Transverse colon (tissue), 4 donors: ENCODE measurements around the gene TEAD2. TPM values are rescaled to one million over a fixed set of nuclear protein-coding genes. Genes with fewer than 3 reads are reported as not detected.

ENCODE experiments used
- DNase-seq: peaks from one replicate; pipeline ENCODE4 v3.0.0-alpha.2; 2019
- H3K27ac ChIP-seq, 4 donors: fragments of 200-600 bp; sonication (generic); 2 replicates each; pipeline ENCODE4 v1.5.1; 2016 to 2018; ENCODE audit warnings: inconsistent platforms in 4 of 4
- H3K27me3 ChIP-seq: fragments of 200-600 bp; sonication (generic); 2 replicates; pipeline ENCODE4 v1.5.1; 2017; ENCODE audit warnings: inconsistent platforms
- H3K36me3 ChIP-seq, 4 donors: fragments of 200-600 bp; sonication (generic); 2 replicates each; pipeline ENCODE4 v1.5.1; 2017 to 2019; ENCODE audit warnings: inconsistent platforms in 4 of 4
- H3K4me1 ChIP-seq, 4 donors: fragments of 200-600 bp; sonication (generic); 2 replicates each; pipeline ENCODE4 v1.5.1; 2017 to 2020; ENCODE audit warnings: inconsistent platforms in 4 of 4
- H3K4me3 ChIP-seq, 4 donors: fragments of 200-600 bp; sonication (generic); 1 replicate in 1 of 4; 2 replicates in 3 of 4; pipeline versions ENCODE4 v1.5.1 to v1.6.1; 2017 to 2019; ENCODE audit warnings: inconsistent platforms in 4 of 4
- H3K9me3 ChIP-seq, 2 donors: fragments of 200-600 bp; sonication (generic); 2 replicates each; pipeline ENCODE4 v1.5.1; 2017 to 2019; ENCODE audit warnings: inconsistent platforms in 2 of 2
- CTCF ChIP-seq, 5 experiments: fragments of 200-600 bp in 3 of 5; fragments of 450-650 bp in 2 of 5; sonication (generic) in 3 of 5; IDR thresholded peaks; 1 replicate in 2 of 5; 2 replicates in 3 of 5; pipeline ENCODE4 v1.5.1; 2016 to 2017; ENCODE audit warnings: antibody characterized with exemption in 5 of 5, inconsistent platforms in 3 of 5, mild to moderate bottlenecking in 2 of 5, moderate library complexity in 1 of 5
- EP300 ChIP-seq: sonication (generic); formaldehyde crosslinking; IDR thresholded peaks from one replicate; pipeline ENCODE4 v1.6.1; 2017; ENCODE audit warnings: antibody characterized with exemption, low read depth
- POLR2A ChIP-seq: fragments of 450-650 bp; IDR thresholded peaks from one replicate; pipeline ENCODE4 v1.6.1; 2016; ENCODE audit warnings: antibody characterized with exemption, mild to moderate bottlenecking, moderate library complexity
- POLR2AphosphoS5 ChIP-seq, 3 donors: sonication (generic); formaldehyde crosslinking; IDR thresholded peaks; one replicate each; pipeline ENCODE4 v1.6.1; 2016; ENCODE audit warnings: antibody characterized with exemption in 3 of 3
- WGBS, 2 donors: methylation state at CpG; one replicate each; pipeline ENCODE4 v1.1.5; 2018; ENCODE audit warnings: low coverage in 1 of 2; 5-methylcytosine and 5-hydroxymethylcytosine counted together
- in situ Hi-C, 4 donors: fragments of 200-750 bp; cut with MboI; loops; one replicate each; pipeline versions ENCODE4 v1.15.0 to v1.15.1; 2017; ENCODE audit warnings: low sequenced_read_pairs in 3 of 4, low pct_ligation_motif_present in 1 of 4, low pct_unique_long_range_greater_than_20kb in 1 of 4
- intact Hi-C: fragments of 100-400 bp; cut with DNase I; formaldehyde crosslinking; loops from one replicate; pipeline ENCODE4 v1.15.1; 2023; ENCODE audit warnings: low total_unique reads
- total RNA-seq, 4 donors: library from RNA; depleted of rRNA; stranded (reverse); fragments of >200 nt; gene quantifications; one replicate each; pipeline ENCODE4 v1.1.0, GENCODE V29; 2016

Gene TEAD2
- total RNA-seq, 4 donors from 2014 or later: 5.6 to 20.3 (median 10.9) TPM

- no peak for DNase-seq
- 40 to 45% methylated on average over 5 to 34 of the region's 34 CpGs for WGBS, 2 donors
- H3K9me3 ChIP-seq: no peaks in the 10 kb centered on the region
- peaks cover 7 to 41% (median 24%) of the 10 kb centered on the region in 4 donors for H3K4me1 ChIP-seq
- peak overlapping the region in 1 of 4 donors; percentile 43 for H3K4me3 ChIP-seq
- no peak for TF ChIP-seq CTCF (IDR thresholded peaks at IDR 0.05)
- no peak for TF ChIP-seq POLR2AphosphoS5 (IDR thresholded peaks at IDR 0.05)
- TF ChIP-seq EP300: no peak
- no peak for TF ChIP-seq POLR2A
- intact Hi-C loops (no loop called here), in situ Hi-C loops (no loop called here)
- no peaks in the 10 kb centered on the region for H3K27me3 ChIP-seq
- H3K36me3 ChIP-seq: no peaks in the 10 kb centered on the region
- peak overlapping the region in 1 of 4 donors; percentile 90 for H3K27ac ChIP-seq
These were observed 24.1 kb downstream of the TEAD2 start for GRCh38 chr19:49338023-49338677.

- no peaks in the 10 kb centered on the region for H3K27me3 ChIP-seq
- no peaks in the 10 kb centered on the region for H3K9me3 ChIP-seq
- intact Hi-C loops: no loop called here
- H3K4me1 ChIP-seq: peaks cover 7 to 41% (median 24%) of the 10 kb centered on the region in 4 donors
- no peak overlapping the region for H3K4me3 ChIP-seq
- 68 to 82% methylated on average over 7 to 19 of the region's 19 CpGs for WGBS, 2 donors
- in situ Hi-C loops: no loop called here
- DNase-seq: no peak
- no peak overlapping the region for H3K27ac ChIP-seq
- TF ChIP-seq POLR2AphosphoS5 (IDR thresholded peaks at IDR 0.05) (no peak), CTCF (IDR thresholded peaks at IDR 0.05) (no peak), EP300 (no peak), POLR2A (no peak)
- H3K36me3 ChIP-seq: no peaks in the 10 kb centered on the region
These were observed 24.8 kb downstream of the TEAD2 start for GRCh38 chr19:49337267-49338022.

DNA sequence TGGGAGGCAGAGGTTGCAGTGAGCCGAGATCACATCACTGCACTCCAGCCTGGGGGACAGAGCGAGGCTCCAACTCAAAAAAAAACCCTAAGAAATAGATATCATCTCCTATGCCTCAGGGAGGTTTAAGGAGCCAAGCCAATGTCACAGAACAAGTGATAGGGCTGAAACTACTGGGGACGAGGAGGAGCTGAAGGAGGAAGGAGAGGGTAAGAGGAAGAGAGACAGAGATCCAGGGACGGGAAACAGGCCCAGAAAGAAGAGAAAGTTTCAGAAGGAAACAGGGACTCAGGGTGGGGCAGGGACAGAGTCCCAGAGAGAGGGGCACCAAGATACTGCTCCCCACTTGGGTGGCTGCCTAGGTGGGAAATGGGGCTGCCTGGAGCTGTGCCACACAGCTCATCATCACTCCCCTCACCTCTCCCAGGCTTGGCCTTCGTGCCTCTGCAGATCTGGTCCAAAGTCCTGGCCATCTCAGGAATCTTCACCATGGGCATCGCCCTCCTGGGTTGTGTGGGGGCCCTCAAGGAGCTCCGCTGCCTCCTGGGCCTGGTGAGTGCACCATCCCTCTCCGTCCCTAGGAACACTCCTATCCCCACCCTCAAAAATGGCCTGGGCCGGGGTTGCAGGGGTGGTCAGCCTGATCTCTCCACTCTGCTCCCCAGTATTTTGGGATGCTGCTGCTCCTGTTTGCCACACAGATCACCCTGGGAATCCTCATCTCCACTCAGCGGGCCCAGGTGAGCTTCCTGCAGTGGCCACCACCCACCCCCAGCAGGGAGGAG lies 25.5 kb downstream of the TEAD2 start:
- Histone ChIP-seq H3K9me3 (no peaks in the 10 kb centered on the region), H3K4me1 (peaks cover 7 to 41% (median 24%) of the 10 kb centered on the region in 4 donors), H3K36me3 (no peaks in the 10 kb centered on the region), H3K27ac (no peak overlapping the region), H3K4me3 (peak overlapping the region in 1 of 4 donors; percentile 46), H3K27me3 (no peaks in the 10 kb centered on the region)
- in situ Hi-C loops: no loop called here
- TF ChIP-seq CTCF (IDR thresholded peaks at IDR 0.05) (no peak), POLR2AphosphoS5 (IDR thresholded peaks at IDR 0.05) (no peak), POLR2A (no peak), EP300 (no peak)
- intact Hi-C loops: no loop called here
- no peak for DNase-seq
- 68 to 85% methylated on average over 2 to 10 of the region's 10 CpGs for WGBS, 2 donors
